ENCODE results near the gene CHSY1.
A peak's percentile ranks its signal among the peaks of the same experiment; 100 is the strongest.

CHSY1 gene

GRCh38 chr15:101207867-101208288 is 44.0 kb downstream of the CHSY1 start:
- H3K9me3 ChIP-seq (ENCODE audit: control insufficient read depth, low read length) = no peaks in the 10 kb centered on the region
- H3K36me3 ChIP-seq (ENCODE audit: control insufficient read depth, insufficient read depth, low read length) = peaks cover 10% of the 10 kb centered on the region
- H3K4me3 ChIP-seq (ENCODE audit: extremely low read depth, insufficient read depth, low read length, poor library complexity, severe bottlenecking) = no peak overlapping the region
- no peak overlapping the region for H3K27ac ChIP-seq (ENCODE audit: low read depth, low read length, severe bottlenecking)
- 98 to 100% methylated on average over 3 to 5 of the region's 5 CpGs for WGBS, 2 experiments (ENCODE audit: insufficient coverage in 2 of 2)
- peaks cover 15% of the 10 kb centered on the region for H3K4me1 ChIP-seq (ENCODE audit: control insufficient read depth, insufficient read depth, low read length, poor library complexity, severe bottlenecking)

- Histone ChIP-seq H3K36me3 (ENCODE audit: control insufficient read depth, insufficient read depth, low read length) (peaks cover 10% of the 10 kb centered on the region), H3K27ac (ENCODE audit: low read depth, low read length, severe bottlenecking) (no peak overlapping the region), H3K4me1 (ENCODE audit: control insufficient read depth, insufficient read depth, low read length, poor library complexity, severe bottlenecking) (peaks cover 22% of the 10 kb centered on the region), H3K4me3 (ENCODE audit: extremely low read depth, insufficient read depth, low read length, poor library complexity, severe bottlenecking) (no peak overlapping the region), H3K9me3 (ENCODE audit: control insufficient read depth, low read length) (no peaks in the 10 kb centered on the region)
- 90 to 98% methylated on average over 10 of the region's 12 CpGs for WGBS, 2 experiments (ENCODE audit: insufficient coverage in 2 of 2)
Measured at GRCh38 chr15:101206176-101206591, 45.7 kb downstream of the CHSY1 start.

- Histone ChIP-seq H3K27ac (ENCODE audit: low read depth, low read length, severe bottlenecking) (no peak overlapping the region), H3K36me3 (ENCODE audit: control insufficient read depth, insufficient read depth, low read length) (peaks cover 10% of the 10 kb centered on the region), H3K4me3 (ENCODE audit: extremely low read depth, insufficient read depth, low read length, poor library complexity, severe bottlenecking) (no peak overlapping the region), H3K4me1 (ENCODE audit: control insufficient read depth, insufficient read depth, low read length, poor library complexity, severe bottlenecking) (peaks cover 32% of the 10 kb centered on the region), H3K9me3 (ENCODE audit: control insufficient read depth, low read length) (no peaks in the 10 kb centered on the region)
- 98 to 100% methylated on average over 4 to 5 of the region's 5 CpGs for WGBS, 2 experiments (ENCODE audit: insufficient coverage in 2 of 2)
Measured at GRCh38 chr15:101204739-101205535, 46.9 kb downstream of the CHSY1 start.

GRCh38 chr15:101203607-101204189 is 48.1 kb downstream of the CHSY1 start:
- no peaks in the 10 kb centered on the region for H3K9me3 ChIP-seq (ENCODE audit: control insufficient read depth, low read length)
- H3K27ac ChIP-seq (ENCODE audit: low read depth, low read length, severe bottlenecking) = no peak overlapping the region
- peaks cover 10% of the 10 kb centered on the region for H3K36me3 ChIP-seq (ENCODE audit: control insufficient read depth, insufficient read depth, low read length)
- WGBS, 2 experiments (ENCODE audit: insufficient coverage in 2 of 2) = 86 to 91% methylated on average over 4 to 7 of the region's 7 CpGs
- peaks cover 44% of the 10 kb centered on the region for H3K4me1 ChIP-seq (ENCODE audit: control insufficient read depth, insufficient read depth, low read length, poor library complexity, severe bottlenecking)
- H3K4me3 ChIP-seq (ENCODE audit: extremely low read depth, insufficient read depth, low read length, poor library complexity, severe bottlenecking) = no peak overlapping the region

GRCh38 chr15:101203029-101203573 is 48.7 kb downstream of the CHSY1 start:
- no CpG with 5 or more reads among the region's 4 CpGs for WGBS, 2 experiments (ENCODE audit: insufficient coverage in 2 of 2)
- H3K4me1 ChIP-seq (ENCODE audit: control insufficient read depth, insufficient read depth, low read length, poor library complexity, severe bottlenecking) = peaks cover 47% of the 10 kb centered on the region
- no peaks in the 10 kb centered on the region for H3K9me3 ChIP-seq (ENCODE audit: control insufficient read depth, low read length)
- no peak overlapping the region for H3K27ac ChIP-seq (ENCODE audit: low read depth, low read length, severe bottlenecking)
- no peak overlapping the region for H3K4me3 ChIP-seq (ENCODE audit: extremely low read depth, insufficient read depth, low read length, poor library complexity, severe bottlenecking)
- peaks cover 10% of the 10 kb centered on the region for H3K36me3 ChIP-seq (ENCODE audit: control insufficient read depth, insufficient read depth, low read length)

GRCh38 chr15:101201411-101202174 is 50.3 kb downstream of the CHSY1 start:
- Histone ChIP-seq H3K36me3 (ENCODE audit: control insufficient read depth, insufficient read depth, low read length) (peaks cover 4% of the 10 kb centered on the region), H3K27ac (ENCODE audit: low read depth, low read length, severe bottlenecking) (peak overlapping the region; percentile 92), H3K4me3 (ENCODE audit: extremely low read depth, insufficient read depth, low read length, poor library complexity, severe bottlenecking) (no peak overlapping the region), H3K4me1 (ENCODE audit: control insufficient read depth, insufficient read depth, low read length, poor library complexity, severe bottlenecking) (peaks cover 53% of the 10 kb centered on the region), H3K9me3 (ENCODE audit: control insufficient read depth, low read length) (no peaks in the 10 kb centered on the region)
- 8 to 14% methylated on average over 4 to 5 of the region's 5 CpGs for WGBS, 2 experiments (ENCODE audit: insufficient coverage in 2 of 2)

GRCh38 chr15:101200181-101200580 is 51.7 kb downstream of the CHSY1 start:
- Histone ChIP-seq H3K4me3 (ENCODE audit: extremely low read depth, insufficient read depth, low read length, poor library complexity, severe bottlenecking) (no peak overlapping the region), H3K27ac (ENCODE audit: low read depth, low read length, severe bottlenecking) (peak overlapping the region; percentile 11), H3K4me1 (ENCODE audit: control insufficient read depth, insufficient read depth, low read length, poor library complexity, severe bottlenecking) (peaks cover 46% of the 10 kb centered on the region), H3K9me3 (ENCODE audit: control insufficient read depth, low read length) (no peaks in the 10 kb centered on the region), H3K36me3 (ENCODE audit: control insufficient read depth, insufficient read depth, low read length) (peaks cover 4% of the 10 kb centered on the region)
- 90 to 97% methylated on average over 9 of the region's 9 CpGs for WGBS, 2 experiments (ENCODE audit: insufficient coverage in 2 of 2)

GRCh38 chr15:101198800-101199199 is 53.0 kb downstream of the CHSY1 start:
- H3K9me3 ChIP-seq (ENCODE audit: control insufficient read depth, low read length) = no peaks in the 10 kb centered on the region
- peaks cover 56% of the 10 kb centered on the region for H3K4me1 ChIP-seq (ENCODE audit: control insufficient read depth, insufficient read depth, low read length, poor library complexity, severe bottlenecking)
- H3K36me3 ChIP-seq (ENCODE audit: control insufficient read depth, insufficient read depth, low read length) = no peaks in the 10 kb centered on the region
- no peak overlapping the region for H3K27ac ChIP-seq (ENCODE audit: low read depth, low read length, severe bottlenecking)
- 78 to 81% methylated on average over 4 to 5 of the region's 6 CpGs for WGBS, 2 experiments (ENCODE audit: insufficient coverage in 2 of 2)
- no peak overlapping the region for H3K4me3 ChIP-seq (ENCODE audit: extremely low read depth, insufficient read depth, low read length, poor library complexity, severe bottlenecking)

GRCh38 chr15:101198031-101198575 is 53.7 kb downstream of the CHSY1 start:
- WGBS, 2 experiments (ENCODE audit: insufficient coverage in 2 of 2) = 92 to 96% methylated on average over 15 to 16 of the region's 16 CpGs
- H3K9me3 ChIP-seq (ENCODE audit: control insufficient read depth, low read length) = no peaks in the 10 kb centered on the region

GRCh38 chr15:101194546-101195125 is 57.2 kb downstream of the CHSY1 start:
- Histone ChIP-seq H3K9me3 (ENCODE audit: control insufficient read depth, low read length) (no peaks in the 10 kb centered on the region), H3K4me1 (ENCODE audit: control insufficient read depth, insufficient read depth, low read length, poor library complexity, severe bottlenecking) (peaks cover 63% of the 10 kb centered on the region), H3K4me3 (ENCODE audit: extremely low read depth, insufficient read depth, low read length, poor library complexity, severe bottlenecking) (no peak overlapping the region), H3K27ac (ENCODE audit: low read depth, low read length, severe bottlenecking) (no peak overlapping the region), H3K36me3 (ENCODE audit: control insufficient read depth, insufficient read depth, low read length) (no peaks in the 10 kb centered on the region)
- WGBS, 2 experiments (ENCODE audit: insufficient coverage in 2 of 2) = 95% methylated on average over 3 of the region's 8 CpGs; no CpG with 5 or more reads in 1 of the 2 experiments

More at GRCh38 chr15:101198031-101198575, 53.7 kb downstream of the CHSY1 start:
- Histone ChIP-seq H3K27ac (ENCODE audit: low read depth, low read length, severe bottlenecking) (no peak overlapping the region), H3K4me3 (ENCODE audit: extremely low read depth, insufficient read depth, low read length, poor library complexity, severe bottlenecking) (no peak overlapping the region), H3K4me1 (ENCODE audit: control insufficient read depth, insufficient read depth, low read length, poor library complexity, severe bottlenecking) (peaks cover 57% of the 10 kb centered on the region), H3K36me3 (ENCODE audit: control insufficient read depth, insufficient read depth, low read length) (no peaks in the 10 kb centered on the region)

Measured in mesodermal cell (in vitro differentiated cells).